C4-2B (cell line): Measurements from ENCODE around the gene STT3A.

Source experiments
- H3K27ac ChIP-seq: fragments of 450-650 bp; 2 replicates; pipeline ENCODE4 v1.5.1; 2017
- ZFX ChIP-seq: fragments of 450-650 bp; IDR thresholded peaks from 2 replicates; pipeline ENCODE4 v1.6.1; 2017
- TF ChIP-seq, protein P1 (sequence below): fragments of 450-650 bp; conservative IDR thresholded peaks from 2 replicates; pipeline ENCODE4 v1.5.1; 2017; ENCODE audit warnings: mild to moderate bottlenecking

Gene STT3A

DNA sequence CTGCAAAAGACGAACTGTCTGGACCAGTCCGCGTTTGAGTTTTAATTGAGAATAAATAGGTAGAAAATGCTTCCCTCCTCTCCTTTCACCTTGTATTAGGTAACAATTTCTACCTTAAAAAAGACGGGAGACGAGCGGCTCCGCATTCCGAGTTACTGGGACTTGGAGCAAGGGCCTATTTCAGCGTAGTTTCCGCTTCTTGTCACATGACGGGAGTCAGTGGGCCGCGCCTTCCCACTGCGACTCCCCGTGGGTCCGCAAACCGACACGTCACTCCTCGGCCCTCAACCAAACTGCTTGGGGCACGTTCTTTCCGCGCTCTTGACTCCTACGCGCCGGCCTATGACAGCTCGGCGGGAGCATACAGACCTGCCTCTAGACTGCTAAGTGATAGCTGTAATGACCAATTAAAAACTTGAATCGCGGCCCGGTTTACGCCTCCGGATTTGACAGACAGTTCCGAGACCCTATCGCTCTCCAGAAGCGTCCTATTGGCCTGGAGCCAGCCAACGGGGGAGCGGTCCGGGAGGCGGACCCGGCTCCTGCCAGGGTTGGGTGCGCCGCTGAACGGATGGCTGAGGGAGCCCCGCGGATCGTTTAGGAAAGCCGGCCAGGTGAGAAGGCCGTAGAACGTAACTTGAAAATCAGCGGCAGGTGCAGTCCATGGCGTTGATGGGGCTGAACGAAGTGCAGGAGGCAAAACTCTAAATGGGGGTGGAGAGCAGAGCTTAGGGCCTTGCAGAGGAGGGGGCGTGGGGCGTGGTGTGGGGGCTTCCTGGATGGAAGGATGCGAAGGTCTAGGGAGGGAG, at the start of gene STT3A:
STT3A (plus strand) TSS at position 548 of the 809 bp plus-strand sequence. CDS start 3,064 bp downstream, outside the sequence.
- TF ChIP-seq, protein P1, sequence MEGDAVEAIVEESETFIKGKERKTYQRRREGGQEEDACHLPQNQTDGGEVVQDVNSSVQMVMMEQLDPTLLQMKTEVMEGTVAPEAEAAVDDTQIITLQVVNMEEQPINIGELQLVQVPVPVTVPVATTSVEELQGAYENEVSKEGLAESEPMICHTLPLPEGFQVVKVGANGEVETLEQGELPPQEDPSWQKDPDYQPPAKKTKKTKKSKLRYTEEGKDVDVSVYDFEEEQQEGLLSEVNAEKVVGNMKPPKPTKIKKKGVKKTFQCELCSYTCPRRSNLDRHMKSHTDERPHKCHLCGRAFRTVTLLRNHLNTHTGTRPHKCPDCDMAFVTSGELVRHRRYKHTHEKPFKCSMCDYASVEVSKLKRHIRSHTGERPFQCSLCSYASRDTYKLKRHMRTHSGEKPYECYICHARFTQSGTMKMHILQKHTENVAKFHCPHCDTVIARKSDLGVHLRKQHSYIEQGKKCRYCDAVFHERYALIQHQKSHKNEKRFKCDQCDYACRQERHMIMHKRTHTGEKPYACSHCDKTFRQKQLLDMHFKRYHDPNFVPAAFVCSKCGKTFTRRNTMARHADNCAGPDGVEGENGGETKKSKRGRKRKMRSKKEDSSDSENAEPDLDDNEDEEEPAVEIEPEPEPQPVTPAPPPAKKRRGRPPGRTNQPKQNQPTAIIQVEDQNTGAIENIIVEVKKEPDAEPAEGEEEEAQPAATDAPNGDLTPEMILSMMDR: no peak
- TF ChIP-seq ZFX: peak; percentile 61
- peak within 1 kb of the TSS; percentile 95 for H3K27ac ChIP-seq

DNA sequence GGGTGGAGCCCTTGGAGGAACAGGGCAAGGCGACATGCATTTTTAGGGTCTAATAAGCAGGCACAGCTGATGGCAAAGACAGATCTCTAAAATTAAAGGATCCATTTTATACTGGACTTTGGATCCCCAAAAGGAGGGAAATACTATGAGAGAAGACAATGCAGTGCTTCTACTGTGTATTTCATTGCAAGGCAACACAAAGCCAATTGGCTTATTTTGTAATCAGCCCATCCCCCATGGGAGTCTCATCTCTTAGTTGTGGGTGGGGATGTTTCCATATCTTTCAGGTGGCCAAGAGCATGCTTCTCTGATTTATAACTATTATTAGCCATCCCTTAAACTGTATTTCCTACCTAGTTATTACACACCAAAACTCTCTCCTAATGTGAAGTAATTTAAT, 41.9 kb upstream of the STT3A start:
- TF ChIP-seq ZFX: no peak
- TF ChIP-seq, protein P1: no peak
- no peak overlapping the region for H3K27ac ChIP-seq

DNA sequence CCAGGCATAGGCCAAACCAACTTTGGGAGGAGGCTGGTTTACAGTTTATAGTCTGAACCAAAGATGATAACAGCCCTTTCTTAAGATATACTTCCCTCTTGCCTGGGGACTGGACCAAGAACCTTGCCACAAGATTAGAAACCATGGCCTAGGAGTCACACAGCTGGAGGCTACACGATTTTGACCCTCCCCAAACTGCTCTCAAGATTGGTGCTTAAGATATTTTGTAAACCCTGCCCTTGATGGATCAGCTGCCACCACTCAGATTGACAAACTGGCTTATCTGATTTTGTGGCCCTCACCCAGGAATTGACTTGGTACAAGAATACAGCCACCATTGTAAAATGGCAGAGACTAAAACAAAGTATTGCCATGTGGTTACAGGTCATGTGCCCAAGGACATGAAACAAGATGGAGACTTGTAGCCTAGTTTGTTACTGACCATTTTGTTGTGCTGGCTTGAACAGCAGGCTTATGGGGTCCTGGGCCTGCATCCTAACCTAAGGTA, 40.8 kb upstream of the STT3A start:
- TF ChIP-seq ZFX: no peak
- TF ChIP-seq, protein P1: no peak
- no peak overlapping the region for H3K27ac ChIP-seq

DNA sequence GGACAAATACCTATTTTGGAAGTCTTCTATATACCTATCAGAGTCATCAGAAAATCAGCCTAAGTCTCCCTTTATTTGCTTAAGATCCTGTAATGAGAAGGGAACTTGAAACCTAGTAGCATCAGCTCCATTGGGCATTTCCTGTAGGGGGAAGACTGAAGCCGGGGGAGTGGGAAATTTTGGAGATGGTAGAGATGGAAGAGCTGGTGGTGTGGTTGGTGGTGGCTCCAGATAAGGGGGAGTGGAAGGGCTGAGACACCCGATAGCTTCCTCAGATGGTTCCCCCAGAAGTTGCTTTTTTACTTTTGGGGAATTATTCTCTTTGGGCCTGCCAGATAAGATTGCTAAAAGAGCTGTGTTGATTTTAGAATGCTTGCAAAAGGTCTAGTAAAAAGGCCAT, 39.7 kb upstream of the STT3A start:
- TF ChIP-seq, protein P1: no peak
- no peak for TF ChIP-seq ZFX
- H3K27ac ChIP-seq: no peak overlapping the region

DNA sequence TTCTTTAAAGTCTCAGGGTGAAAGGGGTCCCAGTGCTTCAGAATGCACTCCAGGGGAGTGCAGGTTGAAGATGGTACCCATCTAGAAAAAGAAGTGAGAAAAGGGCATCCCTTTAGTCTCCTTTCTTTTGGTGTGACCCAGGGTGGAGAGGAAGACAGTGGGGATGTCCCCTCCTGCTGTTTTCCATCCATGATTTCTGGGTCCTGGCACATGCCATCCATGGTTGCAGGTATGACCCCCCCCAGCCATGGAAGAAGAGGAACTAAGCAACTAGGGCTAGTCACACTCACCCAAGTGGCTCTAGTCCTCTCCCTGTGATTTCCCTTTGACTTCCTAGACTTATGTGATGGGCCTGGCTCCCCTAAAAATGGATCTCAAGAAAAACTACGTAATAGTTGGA, 39.3 kb upstream of the STT3A start:
- no peak overlapping the region for H3K27ac ChIP-seq

DNA sequence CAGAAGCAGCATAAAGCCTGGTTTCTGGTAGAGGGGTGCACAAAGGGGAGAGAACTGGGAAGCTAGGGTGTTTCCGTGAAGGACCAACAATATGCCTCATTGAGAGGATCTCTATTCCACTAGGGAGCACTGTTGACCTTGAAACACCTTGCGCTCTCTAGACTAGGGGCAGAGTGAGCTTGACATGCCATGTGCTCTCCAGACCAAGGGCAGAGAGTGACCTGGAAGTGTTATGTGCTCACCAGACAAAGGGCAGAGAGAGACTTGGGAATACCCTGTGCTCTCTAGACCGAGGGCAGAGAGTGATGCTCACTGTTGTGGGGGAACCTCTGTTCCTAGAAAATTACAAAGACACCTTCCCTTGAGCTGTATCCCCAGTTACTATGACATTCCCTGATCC, 38.6 kb upstream of the STT3A start:
- TF ChIP-seq, protein P1: no peak
- TF ChIP-seq ZFX: no peak
- no peak overlapping the region for H3K27ac ChIP-seq

More for the DNA sequence above, 39.3 kb upstream of the STT3A start:
- no peak for TF ChIP-seq ZFX
- TF ChIP-seq, protein P1: no peak

DNA sequence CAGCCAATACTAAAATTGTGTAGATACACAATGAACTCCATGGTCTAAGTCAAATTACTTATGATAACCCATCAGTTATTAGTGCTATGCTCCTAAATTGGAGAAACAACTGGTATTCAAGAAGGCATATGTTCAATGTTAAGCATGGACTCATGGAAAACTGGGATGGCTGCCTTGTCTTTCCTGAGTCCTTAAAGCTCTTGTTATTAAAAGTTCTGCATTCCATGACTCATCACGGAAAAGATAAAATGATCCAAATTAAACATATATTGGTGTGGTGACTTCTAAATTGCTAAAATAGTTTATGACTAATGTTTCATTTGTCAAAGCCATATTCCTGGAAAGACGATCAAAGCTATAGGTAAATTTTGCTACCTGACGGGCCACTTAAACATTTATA, 32.8 kb upstream of the STT3A start:
- no peak overlapping the region for H3K27ac ChIP-seq
- TF ChIP-seq ZFX: no peak

DNA sequence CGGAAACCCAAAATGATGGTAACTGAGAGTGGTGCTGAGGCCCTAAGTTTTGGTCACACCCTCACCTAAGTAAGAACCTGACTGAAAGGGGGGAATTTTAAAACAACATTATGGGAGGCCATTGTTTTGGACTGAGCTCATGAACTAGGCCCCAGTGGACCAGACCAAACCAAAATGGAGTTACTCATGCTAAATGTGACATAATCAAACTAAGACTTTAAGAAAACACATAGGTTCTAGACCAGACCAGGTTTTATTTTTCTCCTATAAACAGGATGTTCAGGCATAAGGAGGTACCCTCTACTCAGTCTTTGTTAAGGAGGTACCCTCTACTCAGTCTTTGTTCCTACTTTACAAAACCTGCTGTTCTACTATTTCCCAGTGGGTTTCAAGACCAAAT, 30.7 kb upstream of the STT3A start:
- no peak for TF ChIP-seq ZFX
- TF ChIP-seq, protein P1: no peak
- H3K27ac ChIP-seq: no peak overlapping the region
